Heart left ventricle (tissue), 13 donors: ENCODE results near the gene USP22.

Source experiments
- POLR2A ChIP-seq, 2 donors: fragments of 450-650 bp; IDR thresholded peaks; one replicate each; pipeline ENCODE4 v1.6.1; 2017; ENCODE audit warnings: antibody characterized with exemption in 2 of 2, mild to moderate bottlenecking in 2 of 2, moderate library complexity in 2 of 2
- TF ChIP-seq, protein P1 (sequence below), 12 donors: fragments of 200-600 bp; sonication (generic) in 4 of 12; IDR thresholded peaks; one replicate each; pipeline versions ENCODE4 v1.5.0 to v1.8.0; 2018 to 2022; ENCODE audit warnings: antibody characterized with exemption in 12 of 12, mild to moderate bottlenecking in 5 of 12
- donor health status: ischemic (EF 13 %, LVEDD 7.1; RV severe dilation, severe dysfunction).
- donor health status: DM: no; HTN: yes; CAD: no.
- donor health status: DM: no; HTN: no; CAD: no.
- donor health status: ischemic (EF 25% LVEDD 6.9; RV normal size, moderate dysfunction).
- donor health status: ischemic (EF 25% LVEDD 5.7; RV mildly dilated, moderate dysfunction).
- donor health status: ischemic (EF 35%, LVEDD 5.7; RV mildly dilated, moderate dysfunction).
- donor health status: nonischemic (EF 11% LVEDD 7.7; RV severe dilation, severe dysfunction).
- donor health status: DM: yes; HTN: yes; CAD: no.
- donor health status: PGD.
- donor health status: ischemic (EF 29% LVEDD 5.4; RV normal size, mild dysfunction).
- donor health status: nonischemic (EF 23%, LVEDD 6.1; RV moderate dilation, normal function).

DNA sequence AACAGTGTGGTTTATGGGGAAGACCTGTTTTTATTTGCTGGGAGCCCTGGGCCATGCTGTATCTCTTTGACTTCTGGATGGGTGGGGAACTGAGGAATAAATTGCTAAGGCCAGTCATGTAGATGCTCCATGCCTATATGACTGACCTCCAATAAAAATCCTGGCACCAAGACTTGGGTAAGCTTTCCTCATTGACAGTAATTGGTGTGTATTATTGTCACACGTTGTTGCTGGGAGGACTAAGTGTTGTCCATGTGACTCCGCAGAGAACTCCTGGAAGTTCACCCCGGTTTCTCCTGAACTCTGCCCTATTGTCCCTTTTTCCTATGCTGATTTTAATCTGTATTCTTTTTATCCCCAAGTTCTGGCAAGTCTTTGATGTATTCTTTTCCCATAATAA lies 33.4 kb upstream of the USP22 start:
- TF ChIP-seq, protein P1, sequence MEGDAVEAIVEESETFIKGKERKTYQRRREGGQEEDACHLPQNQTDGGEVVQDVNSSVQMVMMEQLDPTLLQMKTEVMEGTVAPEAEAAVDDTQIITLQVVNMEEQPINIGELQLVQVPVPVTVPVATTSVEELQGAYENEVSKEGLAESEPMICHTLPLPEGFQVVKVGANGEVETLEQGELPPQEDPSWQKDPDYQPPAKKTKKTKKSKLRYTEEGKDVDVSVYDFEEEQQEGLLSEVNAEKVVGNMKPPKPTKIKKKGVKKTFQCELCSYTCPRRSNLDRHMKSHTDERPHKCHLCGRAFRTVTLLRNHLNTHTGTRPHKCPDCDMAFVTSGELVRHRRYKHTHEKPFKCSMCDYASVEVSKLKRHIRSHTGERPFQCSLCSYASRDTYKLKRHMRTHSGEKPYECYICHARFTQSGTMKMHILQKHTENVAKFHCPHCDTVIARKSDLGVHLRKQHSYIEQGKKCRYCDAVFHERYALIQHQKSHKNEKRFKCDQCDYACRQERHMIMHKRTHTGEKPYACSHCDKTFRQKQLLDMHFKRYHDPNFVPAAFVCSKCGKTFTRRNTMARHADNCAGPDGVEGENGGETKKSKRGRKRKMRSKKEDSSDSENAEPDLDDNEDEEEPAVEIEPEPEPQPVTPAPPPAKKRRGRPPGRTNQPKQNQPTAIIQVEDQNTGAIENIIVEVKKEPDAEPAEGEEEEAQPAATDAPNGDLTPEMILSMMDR (IDR thresholded peaks at IDR 0.05): no peak
- TF ChIP-seq POLR2A (IDR thresholded peaks at IDR 0.05): no peak
